NCI-H2227 (cell line): Measurements from ENCODE around the gene TMEM267.
"Not testable (repeated sequence)": the region's sequence is repeated elsewhere in the genome, so short reads cannot be mapped to it uniquely, and the experiment has no call there.

ENCODE experiments used
- DNase-seq: peaks from one replicate; lab custom pipeline; 2025; ENCODE audit not compliant: unreplicated experiment; lab: John Stamatoyannopoulos, UW

TMEM267 gene, protein sequence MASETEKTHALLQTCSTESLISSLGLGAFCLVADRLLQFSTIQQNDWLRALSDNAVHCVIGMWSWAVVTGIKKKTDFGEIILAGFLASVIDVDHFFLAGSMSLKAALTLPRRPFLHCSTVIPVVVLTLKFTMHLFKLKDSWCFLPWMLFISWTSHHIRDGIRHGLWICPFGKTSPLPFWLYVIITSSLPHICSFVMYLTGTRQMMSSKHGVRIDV

GRCh38 chr5:43483298-43484105, at the start of gene TMEM267:
Gene TMEM267 (minus strand): TSS chr5:43483865. CDS start chr5:43453969, 29,896 bp downstream.
- peak; percentile 98 for DNase-seq

DNA sequence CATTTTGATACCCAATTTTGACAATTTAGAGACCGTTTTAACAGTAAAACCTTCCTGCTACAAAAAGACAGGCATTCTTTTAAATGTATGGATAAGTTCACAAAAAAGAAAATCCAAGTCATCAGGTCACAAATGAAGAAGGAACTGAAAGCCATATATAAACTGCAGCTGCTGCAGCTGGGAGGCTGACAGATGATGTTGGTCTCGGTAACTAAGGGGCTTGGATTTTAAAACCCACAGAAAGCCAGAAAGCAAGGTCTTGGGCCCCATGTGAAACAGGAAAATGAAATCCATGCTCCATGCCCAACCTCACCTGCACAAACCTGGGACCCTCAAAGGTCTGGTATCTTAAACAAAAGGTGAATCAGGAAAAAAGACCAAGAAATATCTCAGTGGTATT, 47.0 kb upstream of the TMEM267 start:
- DNase-seq: no peak

- no peak for DNase-seq
Observed at GRCh38 chr5:43523662-43524072, 40.0 kb upstream of the TMEM267 start.

- no peak for DNase-seq
Observed at GRCh38 chr5:43520615-43521014, 37.0 kb upstream of the TMEM267 start.

DNA sequence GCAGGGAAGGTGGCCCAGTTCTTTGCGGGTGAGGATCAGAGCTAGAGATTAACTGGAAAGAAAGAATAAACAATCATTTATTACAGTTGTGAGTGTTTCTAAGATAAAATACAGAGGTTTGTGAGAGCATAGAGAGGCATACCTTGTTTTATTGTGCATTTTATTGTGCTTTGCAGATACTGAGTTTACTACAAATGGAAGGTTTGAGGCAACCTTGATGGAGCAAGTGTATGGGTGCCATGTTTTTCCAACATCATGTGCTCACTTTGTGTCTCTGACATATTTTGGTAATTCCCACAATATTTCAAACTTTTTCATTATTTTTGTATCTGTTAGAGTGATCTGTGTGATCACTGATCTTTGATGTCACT, 32.0 kb upstream of the TMEM267 start:
- peak; percentile 50 for DNase-seq

DNA sequence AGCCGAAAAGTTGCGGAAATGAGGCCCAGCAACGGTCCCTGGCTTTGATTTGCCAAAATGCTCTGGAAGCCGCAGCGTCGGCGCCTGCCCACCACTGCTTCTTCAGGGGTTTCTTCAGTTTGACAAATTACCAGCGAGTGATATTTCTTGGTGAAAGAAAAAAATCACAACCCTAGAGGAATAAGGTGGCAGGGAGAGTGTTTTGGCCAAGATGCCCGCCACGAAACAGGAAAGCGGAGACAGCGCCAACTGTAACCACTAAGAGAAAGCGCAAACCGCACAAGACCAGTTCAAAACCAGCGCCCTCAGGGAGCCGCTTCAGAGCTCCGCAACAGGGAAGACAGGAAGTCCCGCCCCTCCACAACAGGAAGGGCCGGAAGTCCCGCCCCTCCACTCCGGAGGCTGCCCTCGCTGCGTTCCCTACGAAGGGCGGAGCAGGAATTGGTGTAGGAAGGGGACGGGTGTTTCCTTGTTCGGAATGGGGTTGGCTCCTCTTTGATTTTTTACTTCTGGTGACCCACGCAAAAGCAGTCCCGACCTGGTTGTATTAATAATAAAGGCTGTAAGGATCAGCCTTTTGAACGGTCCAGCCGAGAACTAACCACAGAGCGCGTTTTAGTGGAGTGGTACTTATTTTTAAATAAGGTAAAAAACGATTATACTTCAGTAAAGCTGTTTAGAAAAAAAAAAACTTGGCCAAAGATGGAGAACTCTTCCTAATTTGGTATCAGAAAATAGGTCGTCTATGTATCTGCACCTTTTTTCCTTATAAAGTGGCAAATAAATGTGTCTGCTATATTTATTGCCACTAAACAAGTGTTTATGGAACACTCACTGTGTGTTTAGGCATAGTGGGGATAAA, 31.4 kb upstream of the TMEM267 start, which contains the start of gene C5orf34:
C5orf34 (minus strand) TSS at position 333 of the 862 bp plus-strand sequence. CDS start 5,809 bp downstream, outside the sequence.
- DNase-seq: peak; percentile 99

GRCh38 chr5:43514471-43514815, 30.8 kb upstream of the TMEM267 start:
- DNase-seq: peak; percentile 71

GRCh38 chr5:43514025-43514424, 30.4 kb upstream of the TMEM267 start:
- DNase-seq: no peak

DNA sequence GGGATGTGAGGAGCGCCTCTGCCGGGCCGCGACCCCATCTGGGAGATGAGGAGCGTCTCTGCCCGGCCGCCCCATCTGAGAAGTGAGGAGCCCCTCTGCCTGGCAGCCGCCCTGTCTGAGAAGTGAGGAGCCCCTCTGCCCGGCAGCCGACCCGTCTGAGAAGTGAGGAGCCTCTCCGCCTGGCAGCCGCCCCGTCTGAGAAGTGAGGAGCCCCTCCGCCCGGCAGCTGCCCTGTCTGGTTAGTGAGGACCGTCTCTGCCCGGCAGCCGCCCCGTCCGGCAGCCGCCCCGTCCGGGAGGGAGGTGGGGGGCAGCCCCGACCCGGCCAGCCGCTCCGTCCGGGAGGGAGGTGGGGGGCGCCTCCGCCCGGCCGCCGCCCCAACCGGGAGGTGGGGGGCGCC, 27.4 kb upstream of the TMEM267 start:
- not testable (repeated sequence) for DNase-seq

DNA sequence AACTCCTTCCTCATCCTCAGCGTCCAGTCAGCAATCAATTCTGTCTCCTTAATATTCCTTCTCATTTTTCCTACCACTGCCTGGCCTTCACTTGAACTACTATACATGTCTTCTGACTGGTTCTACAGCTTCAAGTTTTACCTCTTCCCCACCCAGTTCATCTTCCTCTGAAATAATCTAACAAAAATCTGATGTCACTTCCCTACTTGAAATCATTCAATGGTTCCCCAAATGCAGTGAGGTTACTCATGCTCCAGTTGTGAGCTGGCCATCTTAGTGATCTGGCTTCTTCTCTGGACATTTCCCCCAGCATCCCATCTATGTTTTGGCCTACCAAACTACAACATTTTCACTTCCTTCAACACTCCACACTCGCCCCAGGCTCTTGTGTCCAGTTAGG, 14.9 kb upstream of the TMEM267 start:
- DNase-seq: no peak

- DNase-seq: no peak
Observed at GRCh38 chr5:43497311-43498104, 13.8 kb upstream of the TMEM267 start.

DNA sequence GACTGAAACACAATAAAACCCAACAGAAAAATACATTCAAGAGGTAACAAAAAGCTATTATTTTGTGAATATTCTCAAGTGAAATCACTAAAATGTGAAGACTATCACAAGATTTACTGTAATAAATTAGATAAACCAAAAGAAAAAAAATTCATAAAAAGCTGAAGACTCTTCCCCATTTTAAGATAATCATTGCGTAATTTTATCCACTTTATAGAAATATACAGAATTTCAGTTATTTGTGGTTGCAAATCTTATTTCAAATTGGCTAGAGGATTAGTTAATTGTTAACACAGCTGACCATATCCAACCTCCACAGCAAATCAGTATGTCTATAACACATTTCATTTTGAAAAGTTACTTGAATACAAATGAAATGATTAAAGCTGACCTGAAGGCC, 7.7 kb upstream of the TMEM267 start:
- no peak for DNase-seq

- no peak for DNase-seq
Observed at GRCh38 chr5:43486353-43486752, 2.7 kb upstream of the TMEM267 start.

DNA sequence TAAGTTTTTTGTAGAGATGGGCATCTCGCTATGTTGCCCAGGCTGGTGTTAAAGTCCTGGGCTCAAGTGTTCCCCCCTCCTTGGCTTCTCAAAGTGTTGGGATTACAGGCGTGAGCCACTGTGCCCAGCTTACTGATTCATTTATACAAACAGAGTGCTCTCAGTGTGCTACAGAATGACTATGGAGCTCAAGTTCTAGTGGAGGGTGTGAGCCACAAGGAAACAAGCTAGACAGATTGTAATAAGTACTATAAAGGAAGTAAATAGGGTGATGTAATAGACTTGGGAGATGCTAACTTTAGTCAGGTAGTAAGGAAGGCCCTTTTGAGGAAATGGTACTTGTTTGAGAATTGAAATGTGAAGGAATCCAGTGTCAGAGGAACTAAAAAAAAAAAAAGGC, 1.7 kb upstream of the TMEM267 start:
- DNase-seq: no peak

GRCh38 chr5:43484106-43484849, 613 bp upstream of the TMEM267 start:
- DNase-seq: peak; percentile 92

- no peak for DNase-seq
Observed at GRCh38 chr5:43482490-43483297, 971 bp downstream of the TMEM267 start.

DNA sequence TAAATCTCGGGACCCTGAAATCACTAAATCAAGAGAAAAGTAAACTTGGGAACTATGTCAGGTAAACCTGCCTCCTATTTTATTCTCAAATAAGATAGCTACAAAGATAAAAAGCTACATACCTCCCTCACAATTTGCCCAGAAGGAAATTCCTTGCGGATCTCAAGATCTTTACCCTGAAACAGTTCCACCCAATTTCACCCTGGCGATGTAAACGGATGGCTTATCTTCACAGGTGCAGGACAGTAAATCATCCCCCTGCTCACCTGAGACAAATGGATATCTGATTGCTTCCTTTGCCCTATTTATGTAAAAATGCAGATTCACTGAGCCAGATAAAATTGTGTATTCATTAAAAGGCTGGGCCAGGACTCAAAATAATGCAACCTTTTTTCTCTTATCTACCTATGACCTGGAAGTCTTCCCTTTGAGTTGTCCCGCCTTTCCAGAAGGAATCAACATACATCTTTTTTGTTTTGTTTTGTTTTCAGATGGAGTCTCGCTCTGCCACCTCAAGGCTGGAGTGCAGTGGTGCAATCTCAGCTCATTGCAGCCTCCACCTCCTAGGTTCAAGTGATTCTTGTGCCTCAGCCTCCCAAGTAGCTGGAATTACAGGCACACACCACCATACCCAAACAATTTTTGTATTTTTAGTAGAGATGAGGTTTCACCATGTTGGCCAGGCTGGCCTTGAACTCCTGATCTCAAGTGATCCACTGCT, 13.8 kb downstream of the TMEM267 start:
- no peak for DNase-seq

DNA sequence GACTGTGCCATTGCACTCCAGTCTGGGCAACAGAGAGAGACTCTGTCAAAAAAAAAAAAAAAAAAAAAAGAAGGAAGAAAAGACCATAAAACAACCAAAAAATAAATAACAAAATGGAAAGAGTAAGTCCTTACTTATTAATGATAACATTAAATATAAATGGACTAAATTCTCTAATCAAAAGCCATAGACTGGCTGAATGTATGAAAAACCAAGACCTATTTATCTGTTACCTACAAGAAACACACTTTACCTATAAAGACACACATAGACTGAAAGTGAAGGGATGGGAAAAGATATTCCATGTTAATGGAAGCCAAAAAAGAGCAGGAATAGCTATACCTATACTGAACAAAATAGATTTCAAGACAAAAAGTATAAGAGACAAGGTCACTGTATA, 16.6 kb downstream of the TMEM267 start:
- no peak for DNase-seq

- DNase-seq: not testable (repeated sequence)
Observed at GRCh38 chr5:43465455-43465854, 18.2 kb downstream of the TMEM267 start.
